ENCODE results near the gene CD22.

CD22 gene

GRCh38 chr19:35388277-35389054 is 59.5 kb downstream of the CD22 start:
- no peak for DNase-seq (ENCODE audit: low read depth)

DNA sequence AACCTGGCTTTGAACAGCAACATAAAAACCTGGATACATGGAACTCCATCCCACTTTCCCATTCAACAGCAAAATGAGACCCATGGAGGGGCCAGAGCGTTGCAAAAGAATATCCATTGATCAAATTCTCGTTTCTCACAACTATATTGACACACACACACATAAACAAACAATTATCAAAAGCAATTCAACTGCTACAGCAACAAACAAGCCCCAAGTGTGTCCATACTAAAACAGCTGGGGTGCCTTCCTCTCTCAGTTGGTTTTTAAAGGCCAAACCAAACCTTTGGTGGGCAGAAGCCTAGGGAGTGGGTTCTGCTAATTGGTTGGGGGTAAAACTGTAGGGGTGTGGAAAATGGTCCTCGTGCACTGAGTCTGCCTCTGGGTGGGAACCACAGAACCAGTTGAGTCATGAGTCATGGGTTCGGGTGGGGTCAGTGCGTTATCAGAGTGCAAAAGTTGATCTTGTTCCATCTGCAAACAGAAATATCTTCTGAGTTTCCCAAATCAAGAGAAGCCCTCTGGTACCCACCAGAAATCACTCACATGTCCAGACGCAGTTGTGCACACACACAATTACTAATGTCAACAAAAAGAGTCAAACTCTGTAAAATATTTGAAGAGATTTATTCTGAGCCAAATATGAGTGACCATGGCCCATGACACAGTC is 60.3 kb downstream of the CD22 start:
- DNase-seq (ENCODE audit: low read depth) = no peak

GRCh38 chr19:35392742-35393715 is 64.0 kb downstream of the CD22 start:
- DNase-seq (ENCODE audit: low read depth) = no peak

DNA sequence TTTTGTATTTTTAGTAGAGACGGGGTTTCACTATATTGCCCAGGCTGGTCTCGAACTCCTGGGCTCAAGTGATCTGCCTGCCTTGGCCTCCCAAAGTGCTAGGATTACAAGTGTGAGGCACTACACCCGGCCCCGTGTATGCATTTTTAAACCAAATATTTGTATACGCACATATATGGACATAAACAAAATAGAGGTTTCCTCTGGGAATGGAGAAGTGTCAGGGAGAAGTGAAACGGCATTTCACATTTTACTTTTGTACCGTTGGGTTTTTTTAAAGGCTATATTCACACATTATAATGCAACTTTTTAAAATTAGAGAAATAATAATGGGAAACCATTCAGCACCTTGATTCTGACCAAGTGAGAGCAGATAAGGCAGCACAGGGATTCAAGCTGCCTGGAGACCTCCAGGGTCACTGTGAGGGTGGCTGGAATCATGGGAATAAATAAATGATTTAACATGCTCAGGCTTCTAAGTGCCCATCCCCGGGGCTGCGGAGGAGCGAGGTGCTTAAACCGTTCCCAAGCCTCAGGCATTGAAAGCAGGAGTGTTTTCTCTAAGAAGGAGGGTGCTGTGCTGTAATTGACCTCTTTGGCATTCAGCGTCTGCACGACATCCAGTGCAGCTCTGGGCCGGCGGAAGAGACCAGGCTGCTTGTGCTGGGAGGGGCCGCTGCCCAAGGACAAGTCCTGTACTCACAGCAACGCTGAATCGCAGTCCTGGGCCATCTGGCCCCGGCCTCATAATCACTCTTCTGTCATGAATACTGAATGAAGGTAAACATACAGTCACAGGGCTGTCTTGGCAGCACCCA is 66.6 kb downstream of the CD22 start:
- no peak for DNase-seq (ENCODE audit: low read depth)

- DNase-seq (ENCODE audit: low read depth) = no peak
These were observed 67.4 kb downstream of the CD22 start for GRCh38 chr19:35396240-35396885.
